Measurements from ENCODE around the gene POLR2I. TPM values are rescaled to one million over a fixed set of nuclear protein-coding genes. Genes with fewer than 3 reads are reported as not detected.

POLR2I gene
- total RNA-seq, 1 experiment from 2014 or later = 250 TPM

DNA sequence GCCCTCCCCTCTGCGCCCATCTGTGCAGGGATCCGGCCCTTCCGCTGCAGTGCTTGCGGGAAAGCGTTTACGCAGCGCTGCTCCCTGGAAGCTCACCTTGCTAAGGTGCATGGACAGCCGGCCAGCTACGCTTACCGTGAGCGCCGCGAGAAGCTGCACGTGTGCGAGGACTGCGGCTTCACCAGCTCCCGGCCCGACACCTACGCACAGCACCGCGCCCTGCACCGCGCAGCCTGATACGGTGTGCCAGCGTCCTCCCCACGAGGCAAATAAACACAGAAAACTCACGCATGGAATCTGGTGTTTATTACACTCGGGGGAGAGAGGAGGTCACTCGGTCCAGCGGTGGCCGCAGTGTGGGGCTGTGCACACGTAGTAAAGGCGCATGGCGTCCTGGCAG lies 1.2 kb downstream of the POLR2I start:
- POLR2A ChIA-PET (ENCODE audit: unreplicated experiment) = no interaction called here
- no TSS peak for BruUV-seq (replicated peaks)

DNA sequence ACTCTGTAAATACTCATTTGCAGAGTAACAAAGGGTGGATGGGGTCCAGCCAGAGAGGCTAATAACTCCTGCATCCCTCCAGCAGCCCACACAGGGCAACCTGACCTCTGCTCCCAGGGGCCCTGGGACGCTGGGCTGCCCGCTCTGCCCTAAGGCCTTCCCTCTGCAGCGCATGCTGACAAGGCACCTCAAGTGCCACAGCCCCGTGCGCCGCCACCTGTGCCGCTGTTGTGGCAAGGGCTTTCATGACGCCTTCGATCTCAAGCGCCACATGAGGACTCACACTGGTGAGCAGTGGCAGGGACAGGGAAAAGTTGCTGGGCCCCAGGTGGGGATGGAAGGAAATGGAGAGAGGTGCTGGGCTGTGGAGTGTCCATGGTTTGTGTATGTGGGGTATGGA lies 2.0 kb downstream of the POLR2I start:
- peaks cover 18% of the 10 kb centered on the region; the same call in 1 of the 2 replicates for H3K4me1 ChIP-seq (ENCODE audit: insufficient read depth, low read length)
- DNase-seq (no peak), ATAC-seq (no peak)
- H3K79me2 ChIP-seq (ENCODE audit: low read length) = peaks cover 28% of the 10 kb centered on the region
- BruUV-seq (replicated peaks) = no TSS peak
- POLR2A ChIA-PET (ENCODE audit: unreplicated experiment) = no interaction called here
- no peaks in the 10 kb centered on the region for H3K9me2 ChIP-seq (replicated peaks; ENCODE audit: low read length)
- H3F3A ChIP-seq (ENCODE audit: low read length, unreplicated experiment) = no peaks in the 10 kb centered on the region
- H3K27me3 ChIP-seq (ENCODE audit: low read length) = no peaks in the 10 kb centered on the region
- no peaks in the 10 kb centered on the region for H3K36me3 ChIP-seq (ENCODE audit: low read depth, low read length)
- H3K9ac ChIP-seq (ENCODE audit: low read length) = no peak overlapping the region
- H4K20me1 ChIP-seq (ENCODE audit: low read length) = no peaks in the 10 kb centered on the region
- no peaks in the 10 kb centered on the region for H3K9me3 ChIP-seq (ENCODE audit: low read length)
- TF ChIP-seq EZH2 (IDR thresholded peaks at IDR 0.05; ENCODE audit: low read length, unreplicated experiment) = no peak
- TF ChIP-seq, protein P1, sequence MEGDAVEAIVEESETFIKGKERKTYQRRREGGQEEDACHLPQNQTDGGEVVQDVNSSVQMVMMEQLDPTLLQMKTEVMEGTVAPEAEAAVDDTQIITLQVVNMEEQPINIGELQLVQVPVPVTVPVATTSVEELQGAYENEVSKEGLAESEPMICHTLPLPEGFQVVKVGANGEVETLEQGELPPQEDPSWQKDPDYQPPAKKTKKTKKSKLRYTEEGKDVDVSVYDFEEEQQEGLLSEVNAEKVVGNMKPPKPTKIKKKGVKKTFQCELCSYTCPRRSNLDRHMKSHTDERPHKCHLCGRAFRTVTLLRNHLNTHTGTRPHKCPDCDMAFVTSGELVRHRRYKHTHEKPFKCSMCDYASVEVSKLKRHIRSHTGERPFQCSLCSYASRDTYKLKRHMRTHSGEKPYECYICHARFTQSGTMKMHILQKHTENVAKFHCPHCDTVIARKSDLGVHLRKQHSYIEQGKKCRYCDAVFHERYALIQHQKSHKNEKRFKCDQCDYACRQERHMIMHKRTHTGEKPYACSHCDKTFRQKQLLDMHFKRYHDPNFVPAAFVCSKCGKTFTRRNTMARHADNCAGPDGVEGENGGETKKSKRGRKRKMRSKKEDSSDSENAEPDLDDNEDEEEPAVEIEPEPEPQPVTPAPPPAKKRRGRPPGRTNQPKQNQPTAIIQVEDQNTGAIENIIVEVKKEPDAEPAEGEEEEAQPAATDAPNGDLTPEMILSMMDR (conservative IDR thresholded peaks at IDR 0.05; ENCODE audit: low read depth, low read length) = no peak
- no peak for TF ChIP-seq EZH2phosphoT487 (IDR thresholded peaks at IDR 0.05; ENCODE audit: borderline replicate concordance, low read length)
- CTCF ChIA-PET = no interaction called here
- H3K4me3 ChIP-seq (ENCODE audit: low read length) = no peak overlapping the region
- intact Hi-C loops (cut with micrococcal nuclease) = loop anchor here (2.0 kb wide), 1 partner anchor 52 kb away; no protein-coding TSS in a partner anchor
- no peak overlapping the region for H3K27ac ChIP-seq (ENCODE audit: low read length)
- H2AFZ ChIP-seq (ENCODE audit: low read length) = no peak overlapping the region
- no peak overlapping the region for H3K4me2 ChIP-seq (ENCODE audit: low read length)

More for the DNA sequence above, 1.2 kb downstream of the POLR2I start:
- Histone ChIP-seq H3K9me2 (replicated peaks; ENCODE audit: low read length) (no peaks in the 10 kb centered on the region), H3K4me1 (ENCODE audit: insufficient read depth, low read length) (peaks cover 18% of the 10 kb centered on the region; the same call in 1 of the 2 replicates), H2AFZ (ENCODE audit: low read length) (0 out of 2 replicates have a peak overlapping the region, but pooled peaks have one; percentile 95), H3K36me3 (ENCODE audit: low read depth, low read length) (no peaks in the 10 kb centered on the region), H3K27me3 (ENCODE audit: low read length) (no peaks in the 10 kb centered on the region), H3F3A (ENCODE audit: low read length, unreplicated experiment) (no peaks in the 10 kb centered on the region), H3K79me2 (ENCODE audit: low read length) (peaks cover 28% of the 10 kb centered on the region), H3K4me3 (ENCODE audit: low read length) (peak overlapping the region; percentile 73), H3K4me2 (ENCODE audit: low read length) (peak overlapping the region; percentile 96), H3K9ac (ENCODE audit: low read length) (peak overlapping the region; percentile 79), H4K20me1 (ENCODE audit: low read length) (no peaks in the 10 kb centered on the region), H3K9me3 (ENCODE audit: low read length) (no peaks in the 10 kb centered on the region), H3K27ac (ENCODE audit: low read length) (no peak overlapping the region)
- intact Hi-C loops (cut with micrococcal nuclease) = loop anchor here (2.0 kb wide), 1 partner anchor 53 kb away; no protein-coding TSS in a partner anchor
- ATAC-seq (no peak), DNase-seq (no peak)
- CTCF ChIA-PET = no interaction called here
- no peak for TF ChIP-seq EZH2phosphoT487 (IDR thresholded peaks at IDR 0.05; ENCODE audit: borderline replicate concordance, low read length)
- TF ChIP-seq EZH2 (IDR thresholded peaks at IDR 0.05; ENCODE audit: low read length, unreplicated experiment) = no peak
- TF ChIP-seq, protein P1 (conservative IDR thresholded peaks at IDR 0.05; ENCODE audit: low read depth, low read length) = no peak

DNA sequence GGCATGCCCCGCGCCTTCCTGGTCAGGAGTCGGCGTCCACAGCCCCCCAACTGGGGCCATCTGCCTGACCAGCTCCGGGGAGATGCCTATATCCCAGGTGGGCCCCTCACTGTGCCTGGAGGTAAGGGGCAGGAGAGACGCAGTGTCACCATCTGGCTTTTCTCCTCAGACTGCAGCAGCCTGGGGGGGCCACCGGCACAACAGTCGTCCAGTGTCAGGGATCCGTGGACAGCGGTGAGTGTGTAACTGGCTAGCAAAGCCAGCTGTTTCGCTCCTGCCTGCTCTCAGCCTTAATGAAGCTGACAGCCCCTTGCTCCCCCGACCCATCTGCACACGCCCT lies 3.5 kb downstream of the POLR2I start:
- DNase-seq (no peak), ATAC-seq (no peak)
- no peaks in the 10 kb centered on the region for H3K9me3 ChIP-seq (ENCODE audit: low read length)
- H2AFZ ChIP-seq (ENCODE audit: low read length) = no peak overlapping the region
- ChIA-PET POLR2A (ENCODE audit: unreplicated experiment) (no interaction called here), CTCF (no interaction called here)
- no peak overlapping the region for H3K9ac ChIP-seq (ENCODE audit: low read length)
- TF ChIP-seq EZH2 (IDR thresholded peaks at IDR 0.05; ENCODE audit: low read length, unreplicated experiment) = no peak
- no peak for TF ChIP-seq EZH2phosphoT487 (IDR thresholded peaks at IDR 0.05; ENCODE audit: borderline replicate concordance, low read length)
- TF ChIP-seq, protein P1 (conservative IDR thresholded peaks at IDR 0.05; ENCODE audit: low read depth, low read length) = no peak
- H3K27ac ChIP-seq (ENCODE audit: low read length) = no peak overlapping the region
- no TSS peak for BruUV-seq (replicated peaks)
- H3K27me3 ChIP-seq (ENCODE audit: low read length) = no peaks in the 10 kb centered on the region
- peaks cover 21% of the 10 kb centered on the region for H3K79me2 ChIP-seq (ENCODE audit: low read length)
- H4K20me1 ChIP-seq (ENCODE audit: low read length) = no peaks in the 10 kb centered on the region
- H3K4me3 ChIP-seq (ENCODE audit: low read length) = no peak overlapping the region
- intact Hi-C loops (cut with micrococcal nuclease) = no loop called here
- H3F3A ChIP-seq (ENCODE audit: low read length, unreplicated experiment) = no peaks in the 10 kb centered on the region
- no peaks in the 10 kb centered on the region for H3K36me3 ChIP-seq (ENCODE audit: low read depth, low read length)
- peaks cover 13% of the 10 kb centered on the region; the same call in 1 of the 2 replicates for H3K4me1 ChIP-seq (ENCODE audit: insufficient read depth, low read length)
- H3K9me2 ChIP-seq (replicated peaks; ENCODE audit: low read length) = no peaks in the 10 kb centered on the region
- H3K4me2 ChIP-seq (ENCODE audit: low read length) = no peak overlapping the region

Data from PC-3 (cell line).